Mesendoderm (in vitro differentiated cells): Measurements from ENCODE around the gene PITPNM1.

ENCODE experiments used
- DNase-seq: peaks from one replicate; pipeline ENCODE4 v3.0.0; 2013
- H2AK5ac ChIP-seq: 2 replicates; pipeline ENCODE4 v1.6.1; 2013; ENCODE audit warnings: low read length, inconsistent platforms
- H2BK120ac ChIP-seq: 2 replicates; pipeline ENCODE4 v1.6.1; 2013; ENCODE audit warnings: low read depth, mild to moderate bottlenecking, low read length, moderate library complexity, mixed read lengths
- H2BK15ac ChIP-seq: replicated peaks from 2 replicates; pipeline ENCODE4 v1.6.1; 2013; ENCODE audit warnings: low read depth, mild to moderate bottlenecking, moderate library complexity
- H2BK5ac ChIP-seq: 2 replicates; pipeline ENCODE4 v1.6.1; 2013; ENCODE audit warnings: low read length, inconsistent platforms
- H3K18ac ChIP-seq: 2 replicates; pipeline ENCODE4 v1.6.1; 2013; ENCODE audit warnings: mild to moderate bottlenecking, low read length, mixed read lengths
- H3K23ac ChIP-seq: one replicate; pipeline ENCODE4 v1.6.1; 2013; ENCODE audit warnings: low read length
- H3K27ac ChIP-seq: 2 replicates; pipeline ENCODE4 v1.5.1; 2013; ENCODE audit warnings: low read depth, mild to moderate bottlenecking, inconsistent platforms, low read length, moderate library complexity
- H3K27me3 ChIP-seq: 2 replicates; pipeline ENCODE4 v1.6.1; 2013; ENCODE audit warnings: low read length, control low read depth, mild to moderate bottlenecking, inconsistent platforms; ENCODE audit not compliant: insufficient read depth, poor library complexity
- H3K36me3 ChIP-seq: 2 replicates; pipeline ENCODE4 v1.6.1; 2013; ENCODE audit warnings: low read length, inconsistent platforms; ENCODE audit not compliant: control insufficient read depth, insufficient read depth
- H3K4ac ChIP-seq: one replicate; pipeline ENCODE4 v1.6.1; 2013; ENCODE audit warnings: low read depth, mild to moderate bottlenecking, low read length, moderate library complexity
- H3K4me1 ChIP-seq: 2 replicates; pipeline ENCODE4 v1.6.1; 2013; ENCODE audit warnings: low read depth, low read length, inconsistent platforms; ENCODE audit not compliant: control insufficient read depth
- H3K4me2 ChIP-seq: 2 replicates; pipeline ENCODE4 v1.6.1; 2013; ENCODE audit warnings: low read length
- H3K4me3 ChIP-seq: 2 replicates; pipeline ENCODE4 v1.5.1; 2013; ENCODE audit warnings: mild to moderate bottlenecking, low read length
- H3K56ac ChIP-seq: one replicate; pipeline ENCODE4 v1.6.1; 2013; ENCODE audit warnings: low read length
- H3K79me1 ChIP-seq: 2 replicates; pipeline ENCODE4 v1.6.1; 2013; ENCODE audit warnings: low read length, inconsistent platforms
- H3K79me2 ChIP-seq: 2 replicates; pipeline ENCODE4 v1.6.1; 2013; ENCODE audit warnings: mild to moderate bottlenecking, low read length; ENCODE audit not compliant: control insufficient read depth, insufficient read depth
- H3K9ac ChIP-seq: 2 replicates; pipeline ENCODE4 v1.6.1; 2013; ENCODE audit warnings: low read length, inconsistent platforms
- H4K5ac ChIP-seq: one replicate; pipeline ENCODE4 v1.6.1; 2013; ENCODE audit warnings: low read length
- H4K8ac ChIP-seq: one replicate; pipeline ENCODE4 v1.6.1; 2013; ENCODE audit warnings: low read depth, mild to moderate bottlenecking, control low read depth, low read length, moderate library complexity
- WGBS: extraction: QIAGEN DNeasy Blood & Tissue Kit; methylation state at CpG from one replicate; pipeline ENCODE4 v1.1.7; 2013; ENCODE audit warnings: low lambda C conversion rate, missing lambda C conversion rate; ENCODE audit not compliant: insufficient coverage; ENCODE audit errors: extremely low coverage; 5-methylcytosine and 5-hydroxymethylcytosine counted together

PITPNM1 gene

DNA sequence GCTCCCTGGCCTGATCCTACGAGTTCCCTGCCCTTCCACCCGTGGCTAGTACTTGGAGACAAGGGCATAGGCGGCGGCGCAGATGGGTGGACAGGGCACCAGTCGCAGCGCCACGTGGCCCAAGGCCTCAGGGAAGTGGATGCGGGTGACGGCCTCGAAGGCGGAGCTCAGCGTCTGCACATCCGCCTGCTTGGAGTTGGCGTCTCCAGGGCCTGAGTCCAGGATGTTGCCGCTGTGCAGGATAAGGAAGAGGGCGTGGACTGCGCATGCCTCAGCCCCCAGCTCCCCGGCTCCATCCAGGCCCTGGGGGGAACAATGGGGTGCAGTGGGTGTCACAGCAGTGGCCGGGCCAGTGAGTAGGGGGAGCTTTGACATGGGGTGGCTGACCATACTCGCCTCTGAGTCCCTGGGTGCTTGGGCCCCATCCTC, 6.6 kb downstream of the PITPNM1 start:
- Histone ChIP-seq H2BK5ac (no peak overlapping the region), H3K18ac (no peak overlapping the region), H2BK120ac (no peak overlapping the region), H3K4me1 (no peaks in the 10 kb centered on the region), H3K79me2 (no peaks in the 10 kb centered on the region), H3K23ac (no peak overlapping the region), H3K27ac (no peak overlapping the region), H2AK5ac (no peak overlapping the region), H4K5ac (no peak overlapping the region), H3K36me3 (no peaks in the 10 kb centered on the region), H3K56ac (no peak overlapping the region), H3K9ac (no peak overlapping the region), H2BK15ac (no peak overlapping the region), H3K79me1 (peaks cover 2% of the 10 kb centered on the region), H3K4me3 (no peak overlapping the region), H4K8ac (no peak overlapping the region), H3K4me2 (no peak overlapping the region), H3K4ac (no peak overlapping the region), H3K27me3 (no peaks in the 10 kb centered on the region)
- WGBS: no CpG with 5 or more reads among the region's 21 CpGs
- no peak for DNase-seq

DNA sequence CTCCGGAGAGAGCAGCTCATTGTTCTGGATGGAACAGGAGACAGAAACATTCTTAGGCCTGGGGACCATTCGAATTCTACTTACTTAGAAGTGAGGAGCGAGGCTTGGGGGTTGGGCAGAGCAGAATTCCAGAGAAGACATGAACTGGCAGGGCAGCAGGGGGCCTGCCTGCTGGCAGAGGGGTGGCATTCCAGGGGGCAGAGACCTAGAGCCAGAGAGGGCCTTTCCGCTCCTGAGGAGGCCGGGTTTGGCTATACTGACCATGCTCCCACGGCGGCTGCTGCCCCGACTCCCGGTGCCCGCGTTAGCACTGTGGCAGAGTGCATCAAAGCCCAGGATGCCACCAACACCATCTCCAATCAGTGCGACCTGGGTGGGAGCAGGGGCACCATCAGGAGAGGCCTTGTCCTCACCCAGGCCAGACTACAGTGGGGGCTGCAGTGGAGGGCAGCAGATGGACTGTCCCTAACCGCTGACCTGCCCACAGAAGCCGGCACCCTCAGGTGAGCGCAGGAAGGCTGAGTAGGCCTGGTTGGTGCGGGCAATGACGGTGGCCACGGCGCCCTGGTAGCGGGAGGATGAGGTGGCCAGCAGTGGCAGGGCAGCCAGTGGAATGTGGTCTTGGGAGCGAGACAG, 7.4 kb downstream of the PITPNM1 start:
- Histone ChIP-seq H3K23ac (no peak overlapping the region), H3K4me1 (no peaks in the 10 kb centered on the region), H3K79me1 (no peaks in the 10 kb centered on the region), H3K4me3 (no peak overlapping the region), H3K36me3 (no peaks in the 10 kb centered on the region), H4K5ac (no peak overlapping the region), H4K8ac (no peak overlapping the region), H3K27me3 (no peaks in the 10 kb centered on the region), H2BK15ac (no peak overlapping the region), H3K4ac (no peak overlapping the region), H3K18ac (no peak overlapping the region), H2BK120ac (no peak overlapping the region), H3K56ac (no peak overlapping the region), H3K27ac (no peak overlapping the region), H2BK5ac (no peak overlapping the region), H2AK5ac (no peak overlapping the region), H3K9ac (no peak overlapping the region), H3K4me2 (no peak overlapping the region), H3K79me2 (no peaks in the 10 kb centered on the region)
- no CpG with 5 or more reads among the region's 21 CpGs for whole genome bisulfite sequencing
- DNase-seq: no peak

DNA sequence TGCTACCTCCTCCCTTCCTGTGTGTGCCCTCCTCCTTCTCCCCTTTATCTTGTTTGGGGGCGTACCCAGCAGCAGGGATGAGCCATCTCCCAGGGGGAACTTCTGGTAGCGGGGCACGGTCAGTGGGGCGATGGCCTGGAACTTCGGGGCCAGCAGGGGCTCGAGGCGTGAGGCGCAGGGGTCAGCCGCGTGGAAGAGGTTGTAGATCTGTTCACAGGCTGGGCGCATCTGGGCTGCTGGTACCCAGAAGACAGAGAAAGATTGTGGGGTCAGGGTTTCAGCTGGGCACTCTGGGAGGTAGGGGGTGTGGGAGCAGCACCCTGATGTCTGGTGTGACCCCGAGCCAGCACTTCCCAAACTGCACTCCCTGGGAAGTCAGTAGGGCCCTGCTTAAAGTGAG, 9.1 kb downstream of the PITPNM1 start:
- H3K18ac ChIP-seq: no peak overlapping the region
- no peak overlapping the region for H3K23ac ChIP-seq
- H3K27ac ChIP-seq: no peak overlapping the region
- H4K5ac ChIP-seq: no peak overlapping the region
- no peaks in the 10 kb centered on the region for H3K79me1 ChIP-seq
- no peak overlapping the region for H3K4me3 ChIP-seq
- no peak overlapping the region for H3K56ac ChIP-seq
- H4K8ac ChIP-seq: no peak overlapping the region
- WGBS: no CpG with 5 or more reads among the region's 12 CpGs
- no peak overlapping the region for H2AK5ac ChIP-seq
- H3K4ac ChIP-seq: no peak overlapping the region
- no peak overlapping the region for H2BK5ac ChIP-seq
- H2BK120ac ChIP-seq: no peak overlapping the region
- H3K9ac ChIP-seq: no peak overlapping the region
- peaks cover 4% of the 10 kb centered on the region for H3K36me3 ChIP-seq
- H3K4me2 ChIP-seq: no peak overlapping the region
- H2BK15ac ChIP-seq: no peak overlapping the region
- no peaks in the 10 kb centered on the region for H3K4me1 ChIP-seq
- no peaks in the 10 kb centered on the region for H3K27me3 ChIP-seq
- H3K79me2 ChIP-seq: no peaks in the 10 kb centered on the region
- DNase-seq: no peak

DNA sequence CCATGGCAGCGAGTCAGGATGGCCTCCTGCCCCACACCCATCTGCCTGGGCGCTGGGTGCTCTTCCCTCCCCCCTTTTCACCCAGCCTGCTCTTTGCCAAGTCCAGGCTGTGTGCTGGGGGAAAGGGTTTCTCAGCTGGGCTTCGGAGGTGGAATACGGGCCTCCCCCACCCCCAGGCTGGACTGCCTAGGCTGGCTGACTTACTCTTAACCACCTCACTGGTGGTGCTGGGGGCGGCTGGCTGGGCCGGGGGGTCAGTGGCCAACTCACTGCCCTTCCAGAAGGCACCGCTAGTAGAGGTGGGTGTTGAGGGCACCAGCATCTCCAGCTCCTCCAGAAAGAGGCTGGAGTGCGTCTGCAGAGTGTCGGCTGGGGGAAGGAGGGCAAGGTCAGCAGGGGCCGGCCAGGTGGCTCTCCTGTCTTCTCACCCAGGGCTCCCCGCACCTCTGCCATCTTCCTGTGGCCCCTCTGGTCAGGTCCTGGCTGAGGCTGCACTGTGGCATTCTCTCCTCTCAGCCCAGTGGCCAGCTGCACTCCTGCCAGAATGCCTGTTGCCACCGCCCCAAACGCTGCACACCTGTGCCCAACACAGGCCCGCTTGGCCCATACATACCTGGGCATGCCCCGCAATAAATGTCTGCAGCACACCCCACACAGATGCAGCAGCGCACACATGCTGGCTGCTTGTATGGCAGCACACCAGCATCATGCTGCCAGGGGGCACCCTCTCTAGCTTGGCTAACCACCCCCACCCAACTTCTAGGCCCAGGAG, 9.7 kb downstream of the PITPNM1 start:
- peaks cover 6% of the 10 kb centered on the region for H3K36me3 ChIP-seq
- no peak overlapping the region for H4K5ac ChIP-seq
- no peaks in the 10 kb centered on the region for H3K27me3 ChIP-seq
- no peak overlapping the region for H2BK5ac ChIP-seq
- no peaks in the 10 kb centered on the region for H3K79me1 ChIP-seq
- no peak overlapping the region for H3K4ac ChIP-seq
- no peak for DNase-seq
- H3K4me2 ChIP-seq: no peak overlapping the region
- H2BK15ac ChIP-seq: no peak overlapping the region
- H2AK5ac ChIP-seq: no peak overlapping the region
- no peak overlapping the region for H3K27ac ChIP-seq
- no peak overlapping the region for H2BK120ac ChIP-seq
- H4K8ac ChIP-seq: no peak overlapping the region
- no peak overlapping the region for H3K4me3 ChIP-seq
- no peak overlapping the region for H3K23ac ChIP-seq
- H3K18ac ChIP-seq: no peak overlapping the region
- H3K9ac ChIP-seq: no peak overlapping the region
- H3K79me2 ChIP-seq: no peaks in the 10 kb centered on the region
- no peaks in the 10 kb centered on the region for H3K4me1 ChIP-seq
- H3K56ac ChIP-seq: no peak overlapping the region
- WGBS: no CpG with 5 or more reads among the region's 16 CpGs

DNA sequence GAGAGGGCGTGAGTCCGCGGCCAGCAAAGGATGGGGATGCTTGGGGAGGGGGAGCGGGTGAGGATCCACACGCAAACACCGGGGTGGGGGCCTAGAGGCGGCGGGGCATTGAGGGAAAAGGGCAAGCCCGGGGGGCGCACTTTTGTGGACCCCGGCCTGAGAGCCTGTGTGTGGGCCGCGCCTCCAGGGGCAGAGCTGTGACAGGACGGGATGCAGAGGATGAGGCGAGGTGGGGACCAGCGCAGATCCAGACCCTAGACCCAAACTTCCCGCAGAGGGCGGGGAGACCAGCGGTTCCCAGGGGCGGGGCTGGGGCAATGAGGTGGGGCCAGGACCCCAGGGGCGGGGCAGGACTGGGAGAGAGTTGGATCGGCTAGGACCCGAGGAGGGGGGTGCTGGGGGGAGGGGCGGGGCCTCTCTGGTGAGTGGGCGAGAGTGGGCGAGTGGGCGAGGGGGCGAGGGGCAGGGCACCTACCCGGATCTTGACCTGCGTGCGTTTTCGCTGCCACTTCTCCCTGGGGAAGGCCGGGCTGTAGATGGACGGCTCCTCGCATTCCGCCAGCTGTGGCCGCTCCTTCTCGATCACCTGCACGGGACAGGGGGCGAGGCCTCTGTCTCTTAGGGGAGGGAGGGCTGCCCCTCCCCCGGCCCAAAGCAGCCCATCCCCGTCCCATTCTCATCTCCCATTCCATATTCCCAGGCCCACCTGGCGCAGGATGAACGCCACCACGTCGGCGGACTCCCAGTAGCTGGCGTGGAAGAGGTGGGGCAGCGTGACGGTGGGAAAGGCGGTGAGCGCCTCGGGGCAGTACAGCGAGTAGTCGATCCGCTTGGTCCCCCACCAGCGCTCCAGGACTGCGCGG, 10.6 kb downstream of the PITPNM1 start:
- Histone ChIP-seq H3K27ac (no peak overlapping the region), H3K18ac (no peak overlapping the region), H4K8ac (no peak overlapping the region), H3K36me3 (peaks cover 6% of the 10 kb centered on the region), H3K4me3 (no peak overlapping the region), H3K56ac (no peak overlapping the region), H2BK5ac (no peak overlapping the region), H3K27me3 (no peaks in the 10 kb centered on the region), H3K4me1 (no peaks in the 10 kb centered on the region), H3K79me2 (no peaks in the 10 kb centered on the region), H4K5ac (no peak overlapping the region), H2BK15ac (no peak overlapping the region), H3K4ac (no peak overlapping the region), H3K9ac (no peak overlapping the region), H3K79me1 (no peaks in the 10 kb centered on the region), H3K23ac (no peak overlapping the region), H2BK120ac (no peak overlapping the region), H2AK5ac (no peak overlapping the region), H3K4me2 (no peak overlapping the region)
- no peak for DNase-seq
- no CpG with 5 or more reads among the region's 59 CpGs for WGBS
